GM23338 (cell line): ENCODE measurements around the gene ETNK1. TPM values are rescaled to one million over a fixed set of nuclear protein-coding genes. Genes with fewer than 3 reads are reported as not detected.
A peak's percentile ranks its signal among the peaks of the same experiment; 100 is the strongest.

ENCODE experiments used
- ATAC-seq: fragments of 200-7000 bp; cut with Tn5 transposase; 3 replicates; pipeline ENCODE4 v1.9.1; 2020
- DNase-seq: peaks from one replicate; pipeline ENCODE4 v3.0.0-alpha.2; 2015; ENCODE audit warnings: low spot score
- H2AFZ ChIP-seq: fragments of 200-600 bp; sonication (generic); 2 replicates; pipeline ENCODE4 v1.8.0; 2016; ENCODE audit warnings: antibody characterized with exemption, mild to moderate bottlenecking, moderate library complexity
- H3F3A ChIP-seq: fragments of 200-600 bp; sonication (generic); replicated peaks from 2 replicates; pipeline ENCODE4 v1.8.0; 2017; ENCODE audit warnings: antibody characterized with exemption, mixed run types, low read depth
- H3K27ac ChIP-seq: fragments of 200-600 bp; sonication (generic); 2 replicates; pipeline ENCODE4 v1.6.1; 2016; ENCODE audit warnings: low read depth
- H3K27me3 ChIP-seq: fragments of 200-600 bp; sonication (generic); 2 replicates; pipeline ENCODE4 v1.8.0; 2016; ENCODE audit warnings: mild to moderate bottlenecking, mixed run types, moderate library complexity; ENCODE audit not compliant: insufficient read depth
- H3K36me3 ChIP-seq: fragments of 200-600 bp; sonication (generic); 2 replicates; pipeline ENCODE4 v1.8.0; 2016; ENCODE audit warnings: mild to moderate bottlenecking; ENCODE audit not compliant: insufficient read depth
- H3K4me1 ChIP-seq: fragments of 200-600 bp; sonication (generic); 2 replicates; pipeline ENCODE4 v1.8.0; 2016; ENCODE audit warnings: mild to moderate bottlenecking, moderate library complexity; ENCODE audit not compliant: insufficient read depth
- H3K4me2 ChIP-seq: fragments of 200-600 bp; sonication (generic); 2 replicates; pipeline ENCODE4 v1.7.1; 2017; ENCODE audit warnings: mixed run types
- H3K4me3 ChIP-seq: fragments of 200-600 bp; sonication (generic); 2 replicates; pipeline ENCODE4 v1.6.1; 2016; ENCODE audit warnings: mixed run types
- H3K79me2 ChIP-seq: fragments of 200-600 bp; sonication (generic); replicated peaks from 2 replicates; pipeline ENCODE4 v1.8.0; 2017; ENCODE audit warnings: mild to moderate bottlenecking; ENCODE audit not compliant: insufficient read depth
- H3K9me2 ChIP-seq: fragments of 200-600 bp; sonication (generic); 2 replicates; pipeline ENCODE4 v1.8.0; 2017; ENCODE audit not compliant: insufficient read depth
- H4K20me1 ChIP-seq: fragments of 200-600 bp; sonication (generic); replicated peaks from 2 replicates; pipeline ENCODE4 v1.8.0; 2017; ENCODE audit warnings: mild to moderate bottlenecking; ENCODE audit not compliant: insufficient read depth
- H3K27ac Mint-ChIP-seq: 2 replicates; pipeline ENCODE4 v1.8.0; 2020; ENCODE audit warnings: inconsistent platforms, mild to moderate bottlenecking, moderate library complexity, mixed read lengths
- H3K27me3 Mint-ChIP-seq: 3 replicates; pipeline ENCODE4 v1.8.0; 2022; ENCODE audit warnings: low read depth, mild to moderate bottlenecking, moderate library complexity, mixed read lengths, inconsistent platforms; ENCODE audit not compliant: insufficient read depth, poor library complexity
- H3K36me3 Mint-ChIP-seq: 3 replicates; pipeline ENCODE4 v1.8.0; 2021; ENCODE audit warnings: low read depth, mild to moderate bottlenecking, inconsistent platforms, moderate library complexity, mixed read lengths
- H3K4me1 Mint-ChIP-seq: 3 replicates; pipeline ENCODE4 v1.8.0; 2020; ENCODE audit warnings: mild to moderate bottlenecking, inconsistent platforms, mixed read lengths
- H3K4me3 Mint-ChIP-seq: 3 replicates; pipeline ENCODE4 v1.8.0; 2021; ENCODE audit warnings: moderate library complexity, mild to moderate bottlenecking, inconsistent platforms, mixed read lengths
- H3K9me3 Mint-ChIP-seq: 3 replicates; pipeline ENCODE4 v1.8.0; 2020; ENCODE audit warnings: moderate library complexity, mild to moderate bottlenecking, inconsistent platforms, mixed read lengths
- CREB1 ChIP-seq: fragments of 250-450 bp; sonication (Bioruptor Pico); IDR thresholded peaks from 2 replicates; pipeline ENCODE4 v1.5.0; 2020; ENCODE audit warnings: low read depth, mild to moderate bottlenecking, moderate library complexity
- EZH2 ChIP-seq: fragments of 200-600 bp; sonication (generic); IDR thresholded peaks from one replicate; pipeline ENCODE4 v1.8.0; 2017; ENCODE audit warnings: antibody characterized with exemption, mild to moderate bottlenecking, low read depth; ENCODE audit not compliant: unreplicated experiment
- EZH2phosphoT487 ChIP-seq: fragments of 200-600 bp; sonication (generic); IDR thresholded peaks from one replicate; pipeline ENCODE4 v1.8.1; 2018; ENCODE audit warnings: antibody characterized with exemption; ENCODE audit not compliant: unreplicated experiment
- NANOG ChIP-seq: IDR thresholded peaks from 2 replicates; pipeline ENCODE4 v1.6.1; 2016; ENCODE audit warnings: antibody characterized with exemption, borderline replicate concordance
- STAT1 ChIP-seq: IDR thresholded peaks from one replicate; pipeline ENCODE4 v1.6.1; 2016; ENCODE audit warnings: antibody characterized with exemption; ENCODE audit not compliant: unreplicated experiment
- ZNF114 ChIP-seq: fragments of 250-450 bp; sonication (Bioruptor Pico); IDR thresholded peaks from 2 replicates; pipeline ENCODE4 v1.5.0; 2020; ENCODE audit warnings: mild to moderate bottlenecking, moderate library complexity
- polyA plus RNA-seq: library from polyadenylated mRNA; unstranded; fragments of >200 nt; fragmentation: Nextera tagmentation; extraction: Ambion mirVana; gene quantifications from 2 replicates; pipeline ENCODE4 v1.2.1, GENCODE V29; 2016
- total RNA-seq: library from RNA; depleted of rRNA; stranded (reverse); fragments of >200 nt; shearing (Covaris generic); gene quantifications from 2 replicates; pipeline ENCODE4 v1.2.3, GENCODE V29; 2014
- TF ChIP-seq, protein P1 (sequence below): IDR thresholded peaks from one replicate; pipeline ENCODE4 v1.6.1; 2018; ENCODE audit warnings: antibody characterized with exemption; ENCODE audit not compliant: unreplicated experiment
- TF ChIP-seq, protein P2 (sequence below), 2 experiments: fragments of 200-600 bp in 1 of 2; sonication (generic) in 1 of 2; conservative IDR thresholded peaks; 2 replicates each; pipeline versions ENCODE4 v1.5.1 to v1.6.1; 2016 to 2017; ENCODE audit warnings: antibody characterized with exemption in 2 of 2, low read depth in 2 of 2, mild to moderate bottlenecking in 2 of 2, moderate library complexity in 1 of 2

Gene ETNK1
- total and polyA plus RNA-seq, 2 experiments from 2014 or later, result 41.9 to 101 TPM

DNA sequence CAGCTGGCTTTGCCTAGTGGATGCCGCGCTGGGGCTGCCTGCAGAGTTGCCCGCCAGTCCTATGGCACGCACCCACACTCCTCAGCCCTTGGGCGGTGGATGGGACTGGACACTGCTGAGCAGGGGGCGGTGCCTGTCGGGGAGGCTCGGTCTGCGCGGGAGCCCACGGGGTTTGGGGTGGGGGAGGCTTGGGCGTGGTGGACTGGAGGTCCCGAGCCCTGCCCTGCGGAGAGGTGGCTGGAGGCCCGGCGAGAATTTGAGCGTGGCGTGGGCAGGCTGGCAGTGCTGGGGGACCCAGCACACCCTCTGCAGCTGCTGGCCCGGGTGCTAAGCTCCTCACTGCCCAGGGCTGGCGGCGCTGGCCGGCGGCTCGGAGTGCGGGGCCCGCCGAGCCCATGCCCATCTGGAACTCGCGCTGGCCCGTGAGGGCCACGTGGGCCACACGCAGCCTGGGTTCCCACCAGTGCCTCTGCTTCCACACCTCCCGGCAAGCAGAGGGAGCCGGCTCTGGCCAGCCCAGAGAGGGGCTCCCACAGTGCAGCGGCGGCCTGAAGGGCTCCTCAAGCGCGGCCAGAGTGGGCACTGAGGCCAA lies 68.1 kb downstream of the ETNK1 start (continued):
- TF ChIP-seq, protein P1, sequence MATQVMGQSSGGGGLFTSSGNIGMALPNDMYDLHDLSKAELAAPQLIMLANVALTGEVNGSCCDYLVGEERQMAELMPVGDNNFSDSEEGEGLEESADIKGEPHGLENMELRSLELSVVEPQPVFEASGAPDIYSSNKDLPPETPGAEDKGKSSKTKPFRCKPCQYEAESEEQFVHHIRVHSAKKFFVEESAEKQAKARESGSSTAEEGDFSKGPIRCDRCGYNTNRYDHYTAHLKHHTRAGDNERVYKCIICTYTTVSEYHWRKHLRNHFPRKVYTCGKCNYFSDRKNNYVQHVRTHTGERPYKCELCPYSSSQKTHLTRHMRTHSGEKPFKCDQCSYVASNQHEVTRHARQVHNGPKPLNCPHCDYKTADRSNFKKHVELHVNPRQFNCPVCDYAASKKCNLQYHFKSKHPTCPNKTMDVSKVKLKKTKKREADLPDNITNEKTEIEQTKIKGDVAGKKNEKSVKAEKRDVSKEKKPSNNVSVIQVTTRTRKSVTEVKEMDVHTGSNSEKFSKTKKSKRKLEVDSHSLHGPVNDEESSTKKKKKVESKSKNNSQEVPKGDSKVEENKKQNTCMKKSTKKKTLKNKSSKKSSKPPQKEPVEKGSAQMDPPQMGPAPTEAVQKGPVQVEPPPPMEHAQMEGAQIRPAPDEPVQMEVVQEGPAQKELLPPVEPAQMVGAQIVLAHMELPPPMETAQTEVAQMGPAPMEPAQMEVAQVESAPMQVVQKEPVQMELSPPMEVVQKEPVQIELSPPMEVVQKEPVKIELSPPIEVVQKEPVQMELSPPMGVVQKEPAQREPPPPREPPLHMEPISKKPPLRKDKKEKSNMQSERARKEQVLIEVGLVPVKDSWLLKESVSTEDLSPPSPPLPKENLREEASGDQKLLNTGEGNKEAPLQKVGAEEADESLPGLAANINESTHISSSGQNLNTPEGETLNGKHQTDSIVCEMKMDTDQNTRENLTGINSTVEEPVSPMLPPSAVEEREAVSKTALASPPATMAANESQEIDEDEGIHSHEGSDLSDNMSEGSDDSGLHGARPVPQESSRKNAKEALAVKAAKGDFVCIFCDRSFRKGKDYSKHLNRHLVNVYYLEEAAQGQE, result no peak
- TF ChIP-seq NANOG, result no peak
- no peak for TF ChIP-seq STAT1
- TF ChIP-seq, protein P2, sequence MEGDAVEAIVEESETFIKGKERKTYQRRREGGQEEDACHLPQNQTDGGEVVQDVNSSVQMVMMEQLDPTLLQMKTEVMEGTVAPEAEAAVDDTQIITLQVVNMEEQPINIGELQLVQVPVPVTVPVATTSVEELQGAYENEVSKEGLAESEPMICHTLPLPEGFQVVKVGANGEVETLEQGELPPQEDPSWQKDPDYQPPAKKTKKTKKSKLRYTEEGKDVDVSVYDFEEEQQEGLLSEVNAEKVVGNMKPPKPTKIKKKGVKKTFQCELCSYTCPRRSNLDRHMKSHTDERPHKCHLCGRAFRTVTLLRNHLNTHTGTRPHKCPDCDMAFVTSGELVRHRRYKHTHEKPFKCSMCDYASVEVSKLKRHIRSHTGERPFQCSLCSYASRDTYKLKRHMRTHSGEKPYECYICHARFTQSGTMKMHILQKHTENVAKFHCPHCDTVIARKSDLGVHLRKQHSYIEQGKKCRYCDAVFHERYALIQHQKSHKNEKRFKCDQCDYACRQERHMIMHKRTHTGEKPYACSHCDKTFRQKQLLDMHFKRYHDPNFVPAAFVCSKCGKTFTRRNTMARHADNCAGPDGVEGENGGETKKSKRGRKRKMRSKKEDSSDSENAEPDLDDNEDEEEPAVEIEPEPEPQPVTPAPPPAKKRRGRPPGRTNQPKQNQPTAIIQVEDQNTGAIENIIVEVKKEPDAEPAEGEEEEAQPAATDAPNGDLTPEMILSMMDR (conservative IDR thresholded peaks at IDR 0.05; ENCODE audit: low read depth in 2 of 2), result no peak
- TF ChIP-seq EZH2, result no peak
- no peak for TF ChIP-seq CREB1 (CRISPR knock-in tag)
- TF ChIP-seq EZH2phosphoT487, result no peak
- TF ChIP-seq ZNF114 (CRISPR knock-in tag), result no peak

DNA sequence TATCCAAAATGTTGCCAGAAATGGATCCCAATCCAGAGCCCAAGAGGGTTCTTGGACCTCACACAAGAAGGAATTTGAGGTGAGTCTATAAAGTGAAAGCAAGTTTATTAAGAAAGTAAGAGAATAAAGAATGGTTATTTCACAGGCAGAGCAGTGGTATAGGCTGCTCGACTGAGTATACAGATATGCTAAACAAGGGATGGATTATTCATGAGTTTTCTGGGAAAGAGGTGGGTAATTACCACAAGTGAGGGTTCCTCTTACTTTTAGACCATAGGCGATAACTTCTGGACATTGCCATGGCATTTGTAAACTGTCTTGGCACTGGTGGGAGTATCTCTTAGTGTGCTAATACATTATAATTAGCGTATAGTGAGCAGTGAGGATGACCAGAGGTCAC lies 73.6 kb downstream of the ETNK1 start:
- Mint-ChIP-seq H3K27me3 (peaks cover 5% of the 10 kb centered on the region), H3K36me3 (peaks cover 26% of the 10 kb centered on the region), H3K4me3 (no peak overlapping the region), H3K9me3 (peaks cover 28% of the 10 kb centered on the region), H3K4me1 (peaks cover 38% of the 10 kb centered on the region), H3K27ac (no peak overlapping the region)
- H4K20me1 ChIP-seq, result no peaks in the 10 kb centered on the region
- H3K4me3 ChIP-seq, result peak overlapping the region; percentile 8
- no peaks in the 10 kb centered on the region for H3K36me3 ChIP-seq
- H3K79me2 ChIP-seq, result no peaks in the 10 kb centered on the region
- H3K27me3 ChIP-seq, result no peaks in the 10 kb centered on the region
- 0 out of 2 replicates have a peak, but pooled peaks cover 3% of the 10 kb centered on the region for H3K9me2 ChIP-seq
- no peak overlapping the region for H2AFZ ChIP-seq
- ATAC-seq (no peak), DNase-seq (no peak)
- H3K4me2 ChIP-seq, result peak overlapping the region; percentile 13
- peak overlapping the region; percentile 5 for H3K27ac ChIP-seq
- peaks cover 43% of the 10 kb centered on the region for H3K4me1 ChIP-seq
- no peaks in the 10 kb centered on the region for H3F3A ChIP-seq
- no peak for TF ChIP-seq NANOG
- no peak for TF ChIP-seq EZH2phosphoT487
- TF ChIP-seq, protein P2 (conservative IDR thresholded peaks at IDR 0.05; ENCODE audit: low read depth in 2 of 2), result no peak
- TF ChIP-seq ZNF114 (CRISPR knock-in tag), result no peak
- TF ChIP-seq, protein P1, result no peak
- TF ChIP-seq CREB1 (CRISPR knock-in tag), result no peak
